ENCODE measurements around the gene CMTR1.
"Not testable (repeated sequence)": the region's sequence is repeated elsewhere in the genome, so short reads cannot be mapped to it uniquely, and the experiment has no call there.

The CMTR1 gene

GRCh38 chr6:37495244-37495934, 62.4 kb downstream of the CMTR1 start:
- no peak for DNase-seq

DNA sequence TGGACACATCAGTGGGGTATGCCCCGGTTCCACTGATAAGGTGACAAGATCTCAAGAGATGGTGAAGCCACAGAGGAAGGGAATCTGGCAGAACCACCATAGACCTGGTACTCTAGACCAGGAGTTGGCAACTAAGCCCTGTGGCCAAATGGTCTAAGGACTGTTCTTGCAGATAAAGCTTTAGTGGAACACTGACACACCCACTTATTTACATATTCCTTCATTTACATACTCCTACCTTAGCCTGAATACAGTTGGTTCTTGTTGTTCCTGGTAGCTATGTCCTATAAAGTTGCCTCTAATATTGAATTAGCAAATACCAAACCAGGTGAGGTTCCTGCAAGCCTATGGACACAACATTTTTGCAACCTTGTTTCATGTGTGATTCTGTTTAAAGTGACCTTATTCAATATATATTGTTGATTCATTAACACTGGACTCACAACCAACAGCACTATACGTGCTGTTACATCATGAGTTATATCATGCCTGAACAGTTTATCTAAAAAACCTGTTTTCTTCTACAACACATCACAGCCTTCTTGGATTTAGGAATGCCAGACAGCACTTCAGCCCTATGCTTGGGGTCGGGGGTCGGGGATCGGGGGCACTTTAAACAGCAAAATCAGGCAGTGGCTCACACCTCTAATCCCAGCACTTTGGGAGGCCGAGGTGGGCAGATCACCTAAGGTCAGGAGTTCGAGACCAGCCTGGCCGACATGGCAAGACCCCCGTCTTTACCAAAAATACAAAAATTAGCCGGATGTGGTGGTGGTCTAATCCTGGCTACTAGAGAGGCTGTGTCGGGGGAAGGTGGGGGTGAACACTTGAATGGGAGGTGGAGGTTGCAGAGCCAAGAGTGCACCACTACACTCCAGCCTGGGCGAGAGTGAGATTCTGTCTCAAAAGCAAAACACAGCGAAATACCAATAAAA, 64.2 kb downstream of the CMTR1 start:
- no peak for DNase-seq

- DNase-seq, result peak; percentile 96
Observed at GRCh38 chr6:37499433-37500293, 66.6 kb downstream of the CMTR1 start, which contains the start of gene CCDC167. CCDC167 (minus strand) TSS chr6:37499893; CDS start chr6:37499863, 30 bp downstream.

- DNase-seq, result no peak
Observed at GRCh38 chr6:37500294-37500608, 67.2 kb downstream of the CMTR1 start.

- not testable (repeated sequence) for DNase-seq
Observed at GRCh38 chr6:37500904-37501303, 67.9 kb downstream of the CMTR1 start.

DNA sequence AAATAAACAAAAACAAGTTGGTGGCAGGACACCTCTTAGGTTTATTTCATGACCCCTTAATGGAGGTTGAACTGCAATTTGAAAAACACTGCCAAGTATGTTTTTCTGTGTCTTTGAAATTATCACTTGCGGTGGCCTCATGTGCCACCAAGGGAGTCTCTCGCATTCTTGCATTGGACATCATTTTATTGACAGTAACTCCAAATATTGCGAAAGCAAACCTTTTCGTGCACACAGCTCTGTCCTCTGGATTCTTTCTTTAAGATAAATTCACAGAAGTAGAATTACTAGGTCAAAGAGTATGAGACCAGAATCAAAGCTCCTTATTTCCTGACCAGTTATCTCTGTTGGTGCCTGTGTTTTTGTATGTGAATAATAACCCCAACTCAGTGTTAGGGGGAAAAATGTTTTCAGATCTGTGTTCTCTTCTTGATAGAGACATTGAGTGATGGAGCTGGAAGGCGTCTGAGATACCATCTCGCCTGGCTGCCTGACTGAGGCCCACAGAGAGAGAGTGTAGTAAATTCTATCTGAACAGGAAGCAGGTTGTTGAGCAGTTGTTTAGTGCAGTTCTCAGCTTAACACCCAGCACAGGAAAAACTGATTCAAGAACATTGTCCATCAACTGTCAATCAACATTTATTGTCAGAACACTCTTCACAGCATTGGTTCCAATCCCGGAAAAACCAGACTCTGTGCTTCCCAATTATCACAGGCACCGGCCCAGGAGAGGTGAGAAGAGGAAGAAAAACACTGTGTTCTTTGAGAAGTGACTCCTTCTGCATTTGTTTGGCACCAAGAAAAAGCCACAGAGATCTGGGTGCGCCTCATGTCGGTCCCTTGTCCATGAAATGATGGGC, 68.8 kb downstream of the CMTR1 start:
- peak; percentile 51 for DNase-seq

DNA sequence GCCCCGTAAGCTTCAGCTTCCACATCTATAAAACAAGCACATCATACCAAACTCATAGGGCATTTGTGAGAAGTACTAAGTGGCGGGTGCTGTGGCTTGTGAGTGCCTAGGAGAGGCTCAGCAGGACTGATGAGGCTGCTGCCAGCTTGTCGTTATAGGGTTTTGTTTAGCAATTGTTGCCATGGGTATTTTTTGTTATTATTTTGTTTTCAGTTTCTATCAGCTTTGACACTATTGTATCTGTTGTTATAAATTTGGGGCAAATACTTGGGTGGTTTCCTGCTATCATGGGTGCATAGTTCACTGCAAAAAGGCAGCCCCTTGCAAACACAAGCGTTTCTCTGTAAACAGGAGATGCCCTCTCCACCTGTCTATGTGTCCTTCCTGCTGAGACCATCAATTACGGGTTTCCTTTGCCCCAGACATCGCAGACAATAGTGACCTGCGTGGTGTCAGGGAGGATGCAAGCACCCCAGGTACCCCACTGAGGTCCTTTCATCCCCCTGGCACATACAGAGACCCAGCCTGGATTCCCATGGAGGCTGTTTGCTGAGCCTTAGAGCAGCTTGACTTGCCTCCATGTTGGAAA, 69.8 kb downstream of the CMTR1 start:
- DNase-seq, result peak; percentile 87

DNA sequence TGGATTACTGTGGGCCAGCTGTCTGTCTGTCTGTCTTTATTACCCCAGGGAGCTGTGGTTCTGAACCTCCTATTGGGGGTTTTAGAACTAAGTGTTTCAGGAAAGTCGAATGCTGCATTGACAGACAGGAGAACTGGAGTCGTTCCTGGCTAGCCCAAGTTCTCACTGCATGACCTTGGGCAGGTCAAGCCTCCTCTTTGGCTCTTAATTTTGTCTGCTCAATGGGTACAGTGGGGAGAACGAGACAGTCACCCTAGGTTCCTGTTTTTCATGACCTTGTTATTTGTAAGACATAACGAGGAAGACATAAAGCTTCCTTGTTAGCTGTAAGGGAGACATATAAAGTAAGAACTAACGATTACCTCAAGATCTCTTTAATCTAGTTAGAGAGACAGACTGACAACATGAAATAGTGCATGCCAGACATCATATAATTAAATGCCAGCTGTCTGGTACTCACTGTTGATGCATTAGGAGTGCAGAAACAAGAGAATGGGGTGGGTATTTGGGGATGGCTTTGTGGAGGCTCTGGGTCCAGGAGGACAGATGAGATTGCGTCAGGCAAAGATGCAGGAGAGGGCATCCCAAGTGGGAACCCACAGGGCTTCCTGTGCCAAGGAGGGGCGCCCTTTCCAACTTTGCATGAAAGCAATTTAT, 70.4 kb downstream of the CMTR1 start:
- no peak for DNase-seq

- no peak for DNase-seq
Observed at GRCh38 chr6:37504024-37504423, 71.0 kb downstream of the CMTR1 start.

GRCh38 chr6:37506479-37506878, 73.5 kb downstream of the CMTR1 start:
- no peak for DNase-seq

DNA sequence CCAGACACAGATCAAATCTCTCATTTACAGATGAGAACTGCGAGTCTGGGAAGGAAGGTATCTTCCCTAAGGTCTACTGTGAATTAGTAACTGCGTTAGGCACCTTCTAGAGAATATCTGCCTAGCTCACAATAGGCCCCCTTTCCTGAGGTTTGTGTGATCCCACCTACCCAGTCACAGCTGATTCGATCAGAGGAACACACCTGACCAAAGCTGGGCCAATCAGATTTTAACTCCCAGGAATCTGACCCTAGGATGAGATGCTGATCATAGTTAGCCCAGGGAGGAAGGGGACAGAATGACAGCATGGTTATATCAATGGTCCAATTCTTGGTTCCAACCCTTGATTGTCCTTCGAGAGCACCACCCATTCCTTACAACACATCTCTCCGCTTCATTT, 74.1 kb downstream of the CMTR1 start:
- DNase-seq, result no peak

DNA sequence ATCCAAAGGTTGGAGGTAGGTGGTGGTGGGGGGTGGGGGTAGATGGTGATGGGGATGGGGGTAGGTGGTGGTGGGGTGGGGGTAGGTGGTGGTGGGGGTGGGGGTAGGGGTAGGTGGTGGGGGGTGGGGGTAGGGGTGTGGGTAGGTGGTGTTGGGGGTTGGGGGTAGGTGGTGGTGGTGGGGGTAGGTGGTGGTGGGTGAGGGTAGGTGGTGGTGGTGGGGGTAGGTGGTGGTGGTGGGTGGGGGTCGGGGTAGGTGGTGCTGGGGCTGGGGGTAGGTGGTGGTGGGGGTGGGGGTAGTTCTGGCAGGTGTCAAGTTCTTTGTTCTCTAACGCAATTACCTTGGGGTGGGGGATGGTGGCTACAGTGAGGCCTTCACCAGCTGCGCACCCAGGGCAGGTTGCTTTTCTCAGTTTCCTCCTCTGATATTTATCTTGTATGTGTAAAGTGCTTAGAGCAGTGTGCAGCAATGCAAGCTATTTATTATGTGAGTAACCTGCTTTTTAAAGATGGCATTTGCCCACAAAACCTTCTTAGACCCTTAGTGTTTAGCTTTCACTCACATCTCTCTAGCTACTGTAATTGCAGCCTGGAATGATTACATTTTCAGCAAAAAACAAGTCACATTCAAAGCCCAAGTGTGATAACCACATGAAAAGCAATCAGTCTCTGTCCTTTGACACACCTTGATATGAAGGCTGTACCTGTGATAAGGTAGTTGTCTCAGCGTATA, 74.8 kb downstream of the CMTR1 start:
- peak; percentile 47 for DNase-seq

DNA sequence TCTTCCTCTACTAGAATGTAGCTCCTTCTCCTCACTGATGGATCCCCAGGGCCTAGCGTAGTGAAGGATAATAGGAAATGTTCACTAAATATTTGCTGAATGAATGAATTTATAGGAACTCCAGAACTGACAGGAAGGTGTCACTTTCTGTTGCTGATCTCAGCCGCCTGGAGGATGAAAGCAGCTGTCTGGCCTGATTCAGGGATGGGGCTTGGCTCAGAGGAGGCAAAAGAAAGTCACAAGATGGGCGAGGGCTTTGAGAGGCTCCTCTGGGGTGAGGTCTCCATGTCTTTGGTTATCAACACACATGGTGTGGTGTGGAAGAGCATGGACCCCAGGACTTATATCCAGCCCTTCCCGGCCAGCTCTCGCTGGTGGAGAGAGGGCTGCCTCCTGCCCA, 78.2 kb downstream of the CMTR1 start:
- no peak for DNase-seq

DNA sequence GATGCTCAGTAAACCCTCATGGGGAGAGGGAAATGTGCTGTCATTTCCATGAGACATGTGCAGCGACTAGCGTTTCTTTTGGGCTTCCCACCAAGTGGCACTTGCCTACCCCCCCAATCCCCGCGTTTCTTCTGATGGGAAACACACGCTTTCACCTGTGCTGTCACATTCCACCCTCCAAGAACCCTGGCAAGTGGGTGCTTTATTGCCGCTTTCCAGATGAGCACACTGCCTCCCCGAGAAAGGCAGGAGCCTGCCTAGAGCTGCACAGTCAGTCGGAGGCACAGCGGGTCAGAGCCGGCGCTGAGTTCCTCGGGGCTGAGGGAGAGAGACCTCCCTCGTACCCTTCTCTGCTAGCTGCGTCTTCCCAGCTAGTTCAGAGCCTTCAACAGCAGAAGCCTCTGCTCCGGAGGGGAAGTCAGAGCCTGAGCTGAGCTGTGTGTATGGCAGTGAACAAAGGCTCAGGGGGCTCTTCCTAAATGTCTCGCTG, 78.9 kb downstream of the CMTR1 start:
- no peak for DNase-seq

- no peak for DNase-seq
Observed at GRCh38 chr6:37512400-37513011, 79.5 kb downstream of the CMTR1 start.

- DNase-seq, result no peak
Observed at GRCh38 chr6:37513155-37513554, 80.1 kb downstream of the CMTR1 start.

DNA sequence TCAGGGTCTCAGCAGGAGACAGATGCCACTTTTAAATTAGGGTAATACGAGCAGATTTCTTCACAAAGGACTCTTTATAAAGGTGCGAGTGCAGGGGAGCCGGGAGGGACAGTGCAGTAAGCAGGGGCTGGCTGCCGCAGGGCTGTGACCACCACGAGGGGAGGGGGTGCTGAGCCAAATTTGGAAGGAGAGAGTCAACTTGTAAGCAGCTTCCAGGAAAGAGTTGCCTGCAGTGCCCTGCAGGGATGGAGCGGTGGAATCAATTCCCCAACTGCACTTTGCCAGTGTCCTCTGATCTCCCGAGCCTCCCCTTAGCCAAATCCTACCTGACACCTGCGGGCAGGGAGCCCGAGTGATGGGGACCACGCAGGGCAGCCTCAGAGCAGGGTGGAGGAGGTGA, 80.6 kb downstream of the CMTR1 start:
- no peak for DNase-seq

GRCh38 chr6:37514321-37514771, 81.3 kb downstream of the CMTR1 start:
- DNase-seq, result no peak

DNA sequence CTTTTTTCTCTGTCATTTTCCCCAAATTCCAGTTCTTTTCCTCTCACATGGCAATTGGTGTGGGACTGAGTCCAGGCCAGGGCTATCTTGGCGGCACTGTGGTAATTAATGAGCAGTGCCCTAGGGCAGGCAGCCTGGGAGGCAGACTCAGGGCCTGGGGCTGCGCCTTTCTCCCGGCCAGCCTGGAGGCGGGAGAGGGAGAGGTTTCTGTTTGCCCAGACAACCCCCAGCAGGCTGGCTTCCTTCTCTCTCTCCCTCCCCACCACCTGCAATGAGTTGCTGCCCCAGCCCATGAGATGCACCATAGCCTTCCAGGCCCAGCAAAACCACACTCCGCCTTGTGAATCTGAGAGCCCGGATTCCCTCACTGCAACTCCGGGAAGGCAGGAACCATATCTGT, 81.8 kb downstream of the CMTR1 start:
- no peak for DNase-seq

DNA sequence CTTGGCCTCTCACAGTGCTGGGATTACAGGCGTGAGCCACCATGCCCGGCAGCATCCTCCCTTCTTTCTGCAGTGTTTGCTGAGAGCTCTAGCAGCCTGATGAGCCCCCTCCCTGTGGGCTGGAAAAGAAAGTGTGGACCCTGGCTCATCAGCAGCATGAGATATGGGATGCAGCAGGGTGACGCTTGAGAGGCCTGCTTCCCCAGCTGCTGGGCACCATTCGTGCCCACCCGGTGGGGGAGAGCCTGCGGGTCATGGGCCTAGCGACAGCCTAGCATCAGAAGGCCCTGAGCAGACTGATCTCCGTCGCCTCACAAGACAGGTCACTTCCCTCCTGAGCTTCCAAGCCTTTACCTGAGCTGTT, 82.7 kb downstream of the CMTR1 start:
- DNase-seq, result no peak
